Measurements from ENCODE around the gene PAK5. TPM values are rescaled to one million over a fixed set of nuclear protein-coding genes. Genes with fewer than 3 reads are reported as not detected.

The PAK5 gene
- total and polyA plus RNA-seq, 4 donors: 0.03 to 0.51 (median 0.16) TPM

DNA sequence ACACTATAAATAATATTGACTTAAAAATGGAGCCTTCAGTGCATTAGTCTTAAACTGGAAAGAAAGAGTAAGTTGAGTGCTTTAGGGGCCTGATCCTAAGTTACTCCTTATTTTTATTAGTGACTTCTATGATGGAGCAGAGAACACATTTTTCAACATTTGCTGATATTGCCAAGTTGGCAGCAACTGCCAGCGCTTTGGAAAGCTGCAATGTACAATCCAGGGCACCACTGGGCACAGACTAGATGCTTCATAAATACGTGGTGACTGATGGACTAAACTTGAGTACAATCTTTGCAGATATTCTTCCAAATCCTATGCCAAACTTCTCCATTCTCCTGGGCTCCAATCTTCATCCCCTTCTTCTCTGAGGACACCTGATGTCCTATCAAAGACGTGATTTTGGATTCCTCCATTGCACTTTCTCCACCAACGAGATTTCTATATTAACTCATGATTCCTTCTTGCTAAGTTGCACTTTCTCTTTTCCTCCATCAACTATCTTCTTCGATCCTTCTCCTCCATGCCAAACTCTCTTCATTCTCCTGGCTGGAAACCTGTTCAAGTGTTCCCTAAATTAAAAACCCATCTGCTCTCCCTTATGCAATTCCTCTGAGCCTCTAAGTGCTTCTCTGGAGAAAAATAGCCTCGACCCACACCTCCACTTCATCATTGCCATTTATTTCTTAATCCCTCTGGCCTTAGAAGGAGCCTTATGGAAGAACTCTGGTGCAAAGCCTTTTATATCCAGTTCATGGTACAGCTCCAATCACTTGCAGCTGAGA, 28.5 kb upstream of the PAK5 start:
- Histone ChIP-seq H3K9ac (ENCODE audit: insufficient read depth in 1 of 2, low read length in 2 of 2) (no peak overlapping the region), H3K27ac (ENCODE audit: low read depth in 1 of 2, low read length in 1 of 2) (no peak overlapping the region), H3K9me3 (ENCODE audit: control insufficient read depth in 4 of 4, insufficient read depth in 3 of 4, low read length in 3 of 4) (peaks cover 0 to under 1% (median 0%) of the 10 kb centered on the region in 4 donors), H3K36me3 (ENCODE audit: control insufficient read depth in 4 of 4, insufficient read depth in 4 of 4, low read length in 4 of 4) (no peaks in the 10 kb centered on the region), H3K4me1 (ENCODE audit: control insufficient read depth in 5 of 5, insufficient read depth in 5 of 5, low read length in 5 of 5) (no peaks in the 10 kb centered on the region), H3K4me3 (no peak overlapping the region), H3K27me3 (ENCODE audit: control insufficient read depth in 3 of 3, insufficient read depth in 3 of 3, low read length in 2 of 3) (no peaks in the 10 kb centered on the region)
- 72 to 79% methylated on average over 6 of the region's 6 CpGs for WGBS, 2 donors
- no peak for DNase-seq
- TF ChIP-seq, protein P1, sequence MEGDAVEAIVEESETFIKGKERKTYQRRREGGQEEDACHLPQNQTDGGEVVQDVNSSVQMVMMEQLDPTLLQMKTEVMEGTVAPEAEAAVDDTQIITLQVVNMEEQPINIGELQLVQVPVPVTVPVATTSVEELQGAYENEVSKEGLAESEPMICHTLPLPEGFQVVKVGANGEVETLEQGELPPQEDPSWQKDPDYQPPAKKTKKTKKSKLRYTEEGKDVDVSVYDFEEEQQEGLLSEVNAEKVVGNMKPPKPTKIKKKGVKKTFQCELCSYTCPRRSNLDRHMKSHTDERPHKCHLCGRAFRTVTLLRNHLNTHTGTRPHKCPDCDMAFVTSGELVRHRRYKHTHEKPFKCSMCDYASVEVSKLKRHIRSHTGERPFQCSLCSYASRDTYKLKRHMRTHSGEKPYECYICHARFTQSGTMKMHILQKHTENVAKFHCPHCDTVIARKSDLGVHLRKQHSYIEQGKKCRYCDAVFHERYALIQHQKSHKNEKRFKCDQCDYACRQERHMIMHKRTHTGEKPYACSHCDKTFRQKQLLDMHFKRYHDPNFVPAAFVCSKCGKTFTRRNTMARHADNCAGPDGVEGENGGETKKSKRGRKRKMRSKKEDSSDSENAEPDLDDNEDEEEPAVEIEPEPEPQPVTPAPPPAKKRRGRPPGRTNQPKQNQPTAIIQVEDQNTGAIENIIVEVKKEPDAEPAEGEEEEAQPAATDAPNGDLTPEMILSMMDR (IDR thresholded peaks at IDR 0.05; ENCODE audit: control extremely low read depth, extremely low read depth): no peak
- no peak for ATAC-seq (ENCODE audit: insufficient read depth, low FRiP score)

GRCh38 chr20:9852566-9852965, 13.7 kb upstream of the PAK5 start:
- Histone ChIP-seq H3K27me3 (ENCODE audit: control insufficient read depth in 3 of 3, insufficient read depth in 3 of 3, low read length in 2 of 3) (no peaks in the 10 kb centered on the region), H3K27ac (ENCODE audit: low read depth in 1 of 2, low read length in 1 of 2) (no peak overlapping the region), H3K9me3 (ENCODE audit: control insufficient read depth in 4 of 4, insufficient read depth in 3 of 4, low read length in 3 of 4) (peaks cover 0 to 2% (median 0%) of the 10 kb centered on the region in 4 donors), H3K4me3 (no peak overlapping the region), H3K36me3 (ENCODE audit: control insufficient read depth in 4 of 4, insufficient read depth in 4 of 4, low read length in 4 of 4) (no peaks in the 10 kb centered on the region), H3K9ac (ENCODE audit: insufficient read depth in 1 of 2, low read length in 2 of 2) (no peak overlapping the region), H3K4me1 (ENCODE audit: control insufficient read depth in 5 of 5, insufficient read depth in 5 of 5, low read length in 5 of 5) (no peaks in the 10 kb centered on the region)
- ATAC-seq (ENCODE audit: insufficient read depth, low FRiP score) (no peak), DNase-seq (no peak)
- TF ChIP-seq, protein P1 (IDR thresholded peaks at IDR 0.05; ENCODE audit: control extremely low read depth, extremely low read depth): no peak
- WGBS, 2 donors: 88 to 94% methylated on average over 2 of the region's 2 CpGs

GRCh38 chr20:9839626-9840025, 750 bp upstream of the PAK5 start:
- Histone ChIP-seq H3K9me3 (ENCODE audit: control insufficient read depth in 4 of 4, insufficient read depth in 3 of 4, low read length in 3 of 4) (peaks cover 0 to 3% (median under 1%) of the 10 kb centered on the region in 4 donors), H3K4me1 (ENCODE audit: control insufficient read depth in 5 of 5, insufficient read depth in 5 of 5, low read length in 5 of 5) (peaks cover 0 to 9% (median 3%) of the 10 kb centered on the region in 5 donors), H3K27ac (ENCODE audit: low read depth in 1 of 2, low read length in 1 of 2) (no peak overlapping the region), H3K27me3 (ENCODE audit: control insufficient read depth in 3 of 3, insufficient read depth in 3 of 3, low read length in 2 of 3) (peaks cover 0 to 23% (median 12%) of the 10 kb centered on the region in 3 donors), H3K4me3 (no peak overlapping the region), H3K36me3 (ENCODE audit: control insufficient read depth in 4 of 4, insufficient read depth in 4 of 4, low read length in 4 of 4) (no peaks in the 10 kb centered on the region), H3K9ac (ENCODE audit: insufficient read depth in 1 of 2, low read length in 2 of 2) (no peak overlapping the region)
- ATAC-seq (ENCODE audit: insufficient read depth, low FRiP score) (no peak), DNase-seq (no peak)
- 80 to 84% methylated on average over 5 of the region's 5 CpGs for WGBS, 2 donors
- TF ChIP-seq, protein P1 (IDR thresholded peaks at IDR 0.05; ENCODE audit: control extremely low read depth, extremely low read depth): no peak
